Mucosa of stomach (tissue), 1 donor: ENCODE results near the gene ENOPH1.
"Not testable (repeated sequence)": the region's sequence is repeated elsewhere in the genome, so short reads cannot be mapped to it uniquely, and the experiment has no call there.

Source experiments
- H3K27me3 ChIP-seq: one replicate; pipeline ENCODE4 v1.7.0; 2013; ENCODE audit warnings: mild to moderate bottlenecking, low read length; ENCODE audit not compliant: control insufficient read depth, insufficient read depth
- H3K36me3 ChIP-seq: one replicate; pipeline ENCODE4 v1.7.0; 2013; ENCODE audit warnings: low read length; ENCODE audit not compliant: control insufficient read depth, insufficient read depth
- H3K4me1 ChIP-seq: one replicate; pipeline ENCODE4 v1.7.0; 2013; ENCODE audit warnings: mild to moderate bottlenecking, low read length; ENCODE audit not compliant: control insufficient read depth, insufficient read depth
- H3K4me3 ChIP-seq: one replicate; pipeline ENCODE4 v1.7.0; 2013; ENCODE audit warnings: low read length
- H3K9ac ChIP-seq: one replicate; pipeline ENCODE4 v1.7.0; 2013; ENCODE audit warnings: mild to moderate bottlenecking, low read length, moderate library complexity
- H3K9me3 ChIP-seq: one replicate; pipeline ENCODE4 v1.7.0; 2013; ENCODE audit warnings: mild to moderate bottlenecking, low read length, moderate library complexity; ENCODE audit not compliant: control insufficient read depth
- donor health status: Pancreatic carcinoma.

Gene ENOPH1

DNA sequence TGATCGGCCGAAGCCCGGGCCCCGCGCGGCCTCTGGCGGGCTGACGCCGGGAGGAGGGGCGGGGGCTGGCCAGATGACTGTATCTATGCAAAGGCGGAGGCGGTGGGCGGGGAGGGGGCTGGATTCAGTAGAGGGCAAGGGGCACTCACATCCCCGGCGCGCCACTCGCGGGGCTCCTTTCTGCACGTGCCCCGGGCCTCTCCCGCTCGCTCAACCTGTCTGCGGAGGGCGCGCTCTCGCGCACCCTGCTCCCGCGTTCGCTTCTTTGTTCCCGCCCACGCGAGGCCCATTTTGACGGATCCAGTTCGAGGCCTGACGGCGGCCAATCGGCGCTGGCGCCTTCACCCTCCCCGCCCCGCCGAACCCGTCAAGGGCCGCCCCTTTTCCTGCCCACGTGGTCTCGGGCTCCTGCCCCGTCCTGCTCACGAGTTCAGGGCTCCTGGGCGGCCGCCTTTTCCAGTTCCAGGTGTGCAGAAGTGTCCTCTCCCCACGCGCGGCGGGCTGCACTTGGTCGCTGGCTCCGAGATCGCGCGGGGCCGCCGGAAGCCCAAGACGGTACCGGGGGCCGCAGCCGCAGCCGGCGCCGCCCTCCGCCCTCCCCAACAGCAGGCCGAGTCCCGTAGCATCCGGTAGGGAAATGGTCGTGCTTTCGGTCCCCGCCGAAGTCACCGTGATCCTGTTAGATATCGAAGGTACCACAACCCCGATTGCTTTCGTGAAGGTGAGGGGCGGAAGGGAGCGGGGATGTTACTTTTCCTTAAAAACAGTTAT is at the start of gene ENOPH1, which contains the start of gene HNRNPDL:
TSS of gene ENOPH1 (plus strand) at position 398 of the 771 bp plus-strand sequence. CDS start at position 638, 240 bp downstream.
TSS of gene HNRNPDL (minus strand) at position 270 of the 771 bp plus-strand sequence. CDS start 772 bp downstream, outside the sequence.
- no peaks in the 10 kb centered on the region for H3K9me3 ChIP-seq

DNA sequence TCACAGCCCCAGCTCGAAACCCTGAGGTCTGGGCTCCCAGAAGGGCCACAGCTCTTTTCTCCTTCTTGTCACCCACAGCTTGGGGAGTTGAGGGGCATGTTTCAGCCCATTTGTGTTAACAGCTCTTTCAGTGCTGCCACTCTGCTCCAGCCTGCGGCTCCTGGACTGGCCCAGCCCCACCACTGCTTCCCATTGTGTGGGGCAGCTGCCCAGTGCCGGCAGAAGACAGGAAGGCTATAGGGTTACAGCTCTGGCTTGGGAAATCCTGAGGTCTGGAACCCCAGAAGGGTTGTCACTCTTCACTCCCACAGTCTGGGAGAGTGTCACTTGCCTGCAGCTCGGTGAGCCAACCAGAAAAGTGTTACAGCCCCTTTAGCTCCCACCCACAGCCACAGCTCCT is 49.6 kb upstream of the ENOPH1 start:
- no peak overlapping the region for H3K9ac ChIP-seq
- no peaks in the 10 kb centered on the region for H3K4me1 ChIP-seq
- H3K36me3 ChIP-seq, result no peaks in the 10 kb centered on the region
- no peaks in the 10 kb centered on the region for H3K9me3 ChIP-seq
- no peak overlapping the region for H3K4me3 ChIP-seq
- H3K27me3 ChIP-seq, result no peaks in the 10 kb centered on the region

More for the DNA sequence above, at the start of gene ENOPH1, which contains the start of gene HNRNPDL:
- Histone ChIP-seq H3K27me3 (no peaks in the 10 kb centered on the region), H3K36me3 (peaks cover 8% of the 10 kb centered on the region), H3K4me3 (peak within 1 kb of the TSS; percentile 79), H3K4me1 (peaks cover 27% of the 10 kb centered on the region), H3K9ac (peak within 1 kb of the TSS; percentile 95)

DNA sequence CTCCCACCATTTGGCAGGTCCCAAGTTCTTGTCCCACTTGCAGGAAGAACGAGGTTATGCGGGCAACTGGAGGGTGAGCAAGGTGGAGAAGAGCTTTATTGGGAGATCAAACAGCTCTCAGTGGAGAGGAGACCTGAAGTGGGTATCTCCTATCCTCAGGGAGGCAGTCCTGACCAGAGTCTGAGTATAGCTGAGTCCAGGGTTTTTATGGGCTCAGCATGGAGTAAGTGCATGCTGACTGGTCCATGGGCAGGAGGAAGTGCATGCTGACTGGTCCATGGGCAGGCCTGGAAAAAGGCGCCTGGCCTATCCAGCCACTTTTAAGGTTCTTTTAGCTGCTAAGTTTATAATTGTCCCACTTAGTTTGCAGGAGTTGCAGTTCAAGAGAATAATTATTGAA is 49.2 kb upstream of the ENOPH1 start:
- Histone ChIP-seq H3K27me3 (no peaks in the 10 kb centered on the region), H3K9ac (no peak overlapping the region), H3K4me3 (no peak overlapping the region), H3K9me3 (no peaks in the 10 kb centered on the region), H3K4me1 (no peaks in the 10 kb centered on the region), H3K36me3 (no peaks in the 10 kb centered on the region)

DNA sequence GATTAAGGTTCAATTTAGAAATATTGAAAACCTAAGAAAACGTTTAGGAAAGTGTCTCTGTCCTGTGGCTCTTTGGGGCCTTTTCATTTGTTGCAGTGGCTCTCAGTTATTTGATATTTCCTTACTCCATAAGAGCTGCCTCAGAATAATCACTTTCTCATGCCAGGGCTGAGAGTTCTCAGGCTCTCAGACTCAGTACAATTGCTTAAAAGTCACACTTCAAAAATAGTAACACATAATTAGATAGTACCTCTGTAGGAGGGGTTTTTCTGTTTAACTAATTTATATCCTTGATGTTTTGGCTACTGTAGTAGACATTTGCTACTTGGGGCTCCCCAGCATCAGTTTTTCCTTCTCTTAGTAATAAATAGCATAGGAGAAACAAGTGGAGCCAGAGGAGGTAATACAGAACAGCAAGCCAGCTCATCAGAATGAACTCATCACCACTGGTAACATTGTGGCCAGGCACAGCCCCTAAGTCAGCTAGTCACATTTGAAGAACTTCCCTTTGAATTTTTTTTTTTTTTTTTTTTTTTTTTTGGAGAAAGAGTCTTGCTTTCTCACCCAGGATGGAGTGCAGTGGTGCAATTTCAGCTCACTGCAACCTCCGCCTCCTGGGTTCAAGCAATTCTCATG is 48.6 kb upstream of the ENOPH1 start:
- Histone ChIP-seq H3K36me3 (no peaks in the 10 kb centered on the region), H3K4me3 (no peak overlapping the region), H3K9ac (no peak overlapping the region), H3K4me1 (no peaks in the 10 kb centered on the region), H3K9me3 (no peaks in the 10 kb centered on the region), H3K27me3 (no peaks in the 10 kb centered on the region)

DNA sequence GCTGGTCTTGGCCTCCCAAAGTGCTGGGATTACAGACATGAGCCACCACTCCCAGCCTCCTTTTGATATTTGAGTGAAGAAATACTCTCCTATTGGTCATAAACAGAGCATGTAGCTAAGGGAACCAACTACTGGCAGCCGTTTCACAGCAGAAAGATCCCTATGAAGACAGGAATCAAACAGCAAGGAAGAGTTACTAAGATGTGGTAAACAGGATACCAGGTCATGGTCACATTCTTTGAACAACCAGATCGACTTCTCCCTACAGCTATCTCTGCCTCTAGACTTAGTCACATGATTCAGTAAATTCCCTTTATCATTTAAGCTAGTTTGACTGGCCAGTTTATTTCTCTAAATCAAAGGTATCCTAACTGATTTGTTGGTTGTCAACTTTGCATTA is 47.6 kb upstream of the ENOPH1 start:
- no peak overlapping the region for H3K4me3 ChIP-seq
- H3K9ac ChIP-seq, result no peak overlapping the region
- H3K9me3 ChIP-seq, result no peaks in the 10 kb centered on the region
- no peaks in the 10 kb centered on the region for H3K27me3 ChIP-seq
- H3K4me1 ChIP-seq, result no peaks in the 10 kb centered on the region
- no peaks in the 10 kb centered on the region for H3K36me3 ChIP-seq

DNA sequence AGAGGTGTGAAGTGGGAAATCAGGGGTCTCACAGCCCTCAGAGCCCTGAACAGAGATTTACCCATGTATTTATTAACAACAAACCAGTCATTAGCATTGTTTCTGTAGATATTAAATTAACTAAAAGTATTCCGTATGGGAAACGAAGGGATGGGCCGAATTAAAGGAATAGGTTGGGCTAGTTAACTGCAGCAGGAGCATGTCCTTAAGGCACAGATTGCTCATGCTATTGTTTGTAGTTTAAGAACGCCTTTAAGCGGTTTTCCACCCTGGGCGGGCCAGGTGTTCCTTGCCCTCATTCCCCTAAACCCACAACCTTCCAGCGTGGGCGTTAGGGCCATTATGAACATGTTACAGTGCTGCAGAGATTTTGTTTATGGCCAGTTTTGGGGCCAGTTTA is 44.1 kb upstream of the ENOPH1 start:
- not testable (repeated sequence) for H3K27me3 ChIP-seq, H3K9me3 ChIP-seq, H3K4me3 ChIP-seq, H3K36me3 ChIP-seq, H3K4me1 ChIP-seq, H3K9ac ChIP-seq

DNA sequence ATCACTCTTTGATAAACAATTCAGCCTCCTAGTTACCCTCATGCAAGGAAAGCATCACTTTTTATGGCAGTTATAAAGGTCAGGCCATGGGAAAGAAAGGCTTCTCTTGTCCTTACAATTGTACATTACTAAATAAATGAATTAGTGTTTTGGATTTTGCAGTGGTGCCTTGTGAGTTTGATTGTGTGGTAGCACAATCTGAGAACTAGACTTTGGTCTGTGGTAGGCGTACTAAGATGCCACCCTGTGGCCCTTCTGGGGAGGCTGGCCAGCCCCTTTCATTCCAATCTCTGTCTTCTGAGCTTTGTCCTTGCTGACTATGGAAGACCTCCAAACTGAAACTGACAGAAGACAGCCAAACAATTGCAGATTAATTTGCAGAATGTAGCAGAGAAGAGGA is 42.0 kb upstream of the ENOPH1 start:
- Histone ChIP-seq H3K9me3 (no peaks in the 10 kb centered on the region), H3K4me3 (no peak overlapping the region), H3K9ac (no peak overlapping the region), H3K27me3 (no peaks in the 10 kb centered on the region), H3K4me1 (no peaks in the 10 kb centered on the region), H3K36me3 (no peaks in the 10 kb centered on the region)

DNA sequence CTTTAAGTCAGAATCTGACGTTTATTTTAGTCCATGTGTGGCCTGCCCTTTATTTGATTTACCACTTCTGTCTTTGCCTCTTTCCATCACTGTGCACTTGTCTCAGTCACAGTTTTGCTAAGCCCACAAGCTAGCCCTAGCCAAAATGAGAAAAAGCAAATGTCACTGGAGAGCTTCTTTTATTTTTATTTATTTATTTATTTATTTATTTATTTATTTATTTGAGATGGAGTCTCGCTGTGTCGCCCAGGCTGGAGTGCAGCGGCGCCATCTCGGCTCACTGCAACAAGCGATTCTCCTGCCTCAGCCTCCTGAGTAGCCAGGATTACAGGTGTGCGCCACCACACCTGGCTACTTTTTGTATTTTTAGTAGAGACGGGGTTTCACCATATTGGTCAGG is 40.3 kb upstream of the ENOPH1 start:
- not testable (repeated sequence) for H3K4me3 ChIP-seq, H3K36me3 ChIP-seq, H3K4me1 ChIP-seq, H3K9ac ChIP-seq, H3K27me3 ChIP-seq, H3K9me3 ChIP-seq

DNA sequence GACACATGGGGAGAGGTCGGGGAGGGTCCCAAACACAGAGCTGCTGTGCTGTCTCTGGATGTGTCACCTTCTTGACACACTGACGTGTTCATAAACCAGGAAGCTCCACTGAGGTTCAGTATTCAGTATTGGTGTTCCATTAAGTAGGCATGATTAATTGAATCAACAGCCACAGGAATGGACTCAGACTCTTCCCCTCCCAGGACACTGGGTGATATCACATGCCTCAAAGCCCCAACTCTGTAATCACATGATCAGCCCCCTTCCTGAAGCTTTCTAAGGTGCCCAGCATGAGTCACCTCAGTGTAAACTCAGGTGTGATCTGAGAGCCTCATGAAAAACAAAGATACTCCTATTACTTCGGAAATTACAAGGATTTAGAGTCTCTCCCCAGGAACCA is 35.5 kb upstream of the ENOPH1 start:
- Histone ChIP-seq H3K9ac (no peak overlapping the region), H3K36me3 (no peaks in the 10 kb centered on the region), H3K4me1 (peaks cover 16% of the 10 kb centered on the region), H3K27me3 (no peaks in the 10 kb centered on the region), H3K9me3 (no peaks in the 10 kb centered on the region), H3K4me3 (no peak overlapping the region)

DNA sequence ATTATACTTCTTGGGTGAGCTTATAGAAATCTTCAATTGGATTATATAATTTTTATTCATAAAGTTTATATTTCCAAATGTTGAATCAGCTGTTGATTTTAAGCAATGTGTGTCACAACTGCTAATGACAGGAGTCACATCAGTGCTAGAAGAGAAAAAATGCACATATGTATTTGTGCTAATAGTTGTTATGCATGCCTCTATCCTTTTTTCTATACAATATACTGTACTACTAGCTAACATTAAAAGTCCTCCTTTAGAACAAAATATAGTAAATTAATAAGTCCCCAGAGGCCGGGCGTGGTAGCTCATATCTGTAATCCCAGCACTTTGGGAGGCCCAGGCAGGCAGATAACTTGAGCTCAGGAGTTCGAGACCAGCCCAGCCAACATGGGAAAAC is 32.9 kb upstream of the ENOPH1 start:
- Histone ChIP-seq H3K4me3 (no peak overlapping the region), H3K9me3 (no peaks in the 10 kb centered on the region), H3K36me3 (no peaks in the 10 kb centered on the region), H3K9ac (no peak overlapping the region), H3K27me3 (no peaks in the 10 kb centered on the region), H3K4me1 (peaks cover 16% of the 10 kb centered on the region)

DNA sequence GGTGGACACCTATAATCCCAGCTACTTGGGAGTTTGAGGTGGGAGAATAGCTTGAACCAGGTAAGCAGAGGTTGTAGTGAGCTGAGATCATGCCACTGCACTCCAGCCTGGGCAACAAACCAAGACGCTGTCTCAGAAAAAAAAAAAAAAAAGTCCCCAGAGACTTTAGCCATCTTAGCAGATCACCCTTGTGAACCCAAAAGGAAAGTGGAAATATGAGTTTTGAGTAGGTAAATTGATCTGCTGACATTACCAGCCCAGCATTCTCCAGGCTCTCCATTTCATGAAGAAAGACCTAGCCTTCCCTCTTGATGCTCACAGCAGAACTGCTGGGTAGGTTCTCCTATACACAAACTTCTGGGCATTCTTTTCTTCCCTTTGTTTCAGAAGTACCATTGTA is 32.1 kb upstream of the ENOPH1 start:
- Histone ChIP-seq H3K4me3 (no peak overlapping the region), H3K9me3 (no peaks in the 10 kb centered on the region), H3K4me1 (peaks cover 16% of the 10 kb centered on the region), H3K27me3 (no peaks in the 10 kb centered on the region), H3K36me3 (no peaks in the 10 kb centered on the region), H3K9ac (no peak overlapping the region)

DNA sequence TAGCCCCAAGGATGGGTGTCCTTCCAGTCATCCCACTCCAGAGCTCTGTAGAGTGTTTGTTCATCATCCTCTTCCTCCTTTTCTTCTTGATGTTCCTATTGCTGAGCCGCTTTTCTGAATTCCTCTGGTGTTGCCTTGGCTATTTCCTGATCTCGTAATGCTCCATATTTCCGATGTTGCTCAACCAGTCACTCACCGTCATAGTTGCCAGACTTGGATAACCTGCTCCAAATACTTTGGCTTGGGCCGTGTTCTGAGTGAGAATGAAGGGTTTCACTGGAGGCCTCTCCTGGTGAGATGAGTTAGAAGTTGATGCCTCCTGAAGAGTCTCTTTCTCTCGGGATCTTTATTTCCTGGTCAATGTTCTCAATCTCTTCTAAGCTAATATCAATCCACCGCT is 28.8 kb upstream of the ENOPH1 start:
- H3K36me3 ChIP-seq, result no peaks in the 10 kb centered on the region
- H3K4me1 ChIP-seq, result no peaks in the 10 kb centered on the region
- H3K9me3 ChIP-seq, result no peaks in the 10 kb centered on the region
- no peaks in the 10 kb centered on the region for H3K27me3 ChIP-seq
- H3K9ac ChIP-seq, result no peak overlapping the region
- H3K4me3 ChIP-seq, result no peak overlapping the region
